ENCODE measurements around the gene PODXL. TPM values are rescaled to one million over a fixed set of nuclear protein-coding genes. Genes with fewer than 3 reads are reported as not detected.

Gene PODXL
- total and polyA plus RNA-seq, 4 donors = 1.2 to 3.6 (median 1.6) TPM

GRCh38 chr7:131494182-131494581 is 62.2 kb downstream of the PODXL start:
- H3K4me1 ChIP-seq (ENCODE audit: control insufficient read depth in 4 of 4, insufficient read depth in 4 of 4, low read length in 3 of 4) = peaks cover 3 to 25% (median 10%) of the 10 kb centered on the region in 4 donors
- 80% methylated on average over 2 of the region's 2 CpGs for WGBS
- no peaks in the 10 kb centered on the region for H3K27me3 ChIP-seq (ENCODE audit: control insufficient read depth in 4 of 4, insufficient read depth in 4 of 4, low read length in 3 of 4)
- no peak for TF ChIP-seq HNF4G (IDR thresholded peaks at IDR 0.05)
- TF ChIP-seq FOXA1 (IDR thresholded peaks at IDR 0.05) = no peak
- TF ChIP-seq RAD21 (IDR thresholded peaks at IDR 0.05) = no peak
- TF ChIP-seq, protein P1, sequence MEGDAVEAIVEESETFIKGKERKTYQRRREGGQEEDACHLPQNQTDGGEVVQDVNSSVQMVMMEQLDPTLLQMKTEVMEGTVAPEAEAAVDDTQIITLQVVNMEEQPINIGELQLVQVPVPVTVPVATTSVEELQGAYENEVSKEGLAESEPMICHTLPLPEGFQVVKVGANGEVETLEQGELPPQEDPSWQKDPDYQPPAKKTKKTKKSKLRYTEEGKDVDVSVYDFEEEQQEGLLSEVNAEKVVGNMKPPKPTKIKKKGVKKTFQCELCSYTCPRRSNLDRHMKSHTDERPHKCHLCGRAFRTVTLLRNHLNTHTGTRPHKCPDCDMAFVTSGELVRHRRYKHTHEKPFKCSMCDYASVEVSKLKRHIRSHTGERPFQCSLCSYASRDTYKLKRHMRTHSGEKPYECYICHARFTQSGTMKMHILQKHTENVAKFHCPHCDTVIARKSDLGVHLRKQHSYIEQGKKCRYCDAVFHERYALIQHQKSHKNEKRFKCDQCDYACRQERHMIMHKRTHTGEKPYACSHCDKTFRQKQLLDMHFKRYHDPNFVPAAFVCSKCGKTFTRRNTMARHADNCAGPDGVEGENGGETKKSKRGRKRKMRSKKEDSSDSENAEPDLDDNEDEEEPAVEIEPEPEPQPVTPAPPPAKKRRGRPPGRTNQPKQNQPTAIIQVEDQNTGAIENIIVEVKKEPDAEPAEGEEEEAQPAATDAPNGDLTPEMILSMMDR (IDR thresholded peaks at IDR 0.05; ENCODE audit: low read depth, low read length, missing input control) = no peak
- TF ChIP-seq GABPA (IDR thresholded peaks at IDR 0.05 in 1 of 2, conservative IDR thresholded peaks at IDR 0.05 in 1 of 2) = no peak
- TF ChIP-seq, protein P2, sequence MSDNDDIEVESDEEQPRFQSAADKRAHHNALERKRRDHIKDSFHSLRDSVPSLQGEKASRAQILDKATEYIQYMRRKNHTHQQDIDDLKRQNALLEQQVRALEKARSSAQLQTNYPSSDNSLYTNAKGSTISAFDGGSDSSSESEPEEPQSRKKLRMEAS (IDR thresholded peaks at IDR 0.05) = no peak
- TF ChIP-seq EGR1 (IDR thresholded peaks at IDR 0.05; ENCODE audit: low read depth in 2 of 2) = no peak
- TF ChIP-seq ZBTB33 (IDR thresholded peaks at IDR 0.05) = no peak
- TF ChIP-seq REST (IDR thresholded peaks at IDR 0.05) = no peak
- TF ChIP-seq, protein P3, sequence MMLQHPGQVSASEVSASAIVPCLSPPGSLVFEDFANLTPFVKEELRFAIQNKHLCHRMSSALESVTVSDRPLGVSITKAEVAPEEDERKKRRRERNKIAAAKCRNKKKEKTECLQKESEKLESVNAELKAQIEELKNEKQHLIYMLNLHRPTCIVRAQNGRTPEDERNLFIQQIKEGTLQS (IDR thresholded peaks at IDR 0.05) = no peak
- TF ChIP-seq NR2F2 (IDR thresholded peaks at IDR 0.05) = no peak
- TF ChIP-seq SP1 (IDR thresholded peaks at IDR 0.05) = no peak
- no peak for TF ChIP-seq RXRA (IDR thresholded peaks at IDR 0.05)
- no peak for TF ChIP-seq JUND (IDR thresholded peaks at IDR 0.05)
- no peak for TF ChIP-seq TAF1 (conservative IDR thresholded peaks at IDR 0.05)
- TF ChIP-seq YY1 (IDR thresholded peaks at IDR 0.05) = no peak
- TF ChIP-seq FOXA2 (IDR thresholded peaks at IDR 0.05) = no peak
- no peak overlapping the region for H3K4me3 ChIP-seq (ENCODE audit: low read depth in 1 of 3, low read length in 3 of 3)
- H3K9me3 ChIP-seq (ENCODE audit: control insufficient read depth in 4 of 4, low read length in 3 of 4) = no peaks in the 10 kb centered on the region
- H3K27ac ChIP-seq (ENCODE audit: low read depth in 1 of 2, low read length in 2 of 2) = no peak overlapping the region
- H3K36me3 ChIP-seq (ENCODE audit: control insufficient read depth in 4 of 4, insufficient read depth in 3 of 4, low read depth in 1 of 4, low read length in 3 of 4) = peaks cover 0 to 4% (median 0%) of the 10 kb centered on the region in 4 donors
- no peak for DNase-seq (ENCODE audit: low spot score)
- H3K9ac ChIP-seq (ENCODE audit: low read depth in 1 of 2, low read length in 2 of 2) = no peak overlapping the region

DNA sequence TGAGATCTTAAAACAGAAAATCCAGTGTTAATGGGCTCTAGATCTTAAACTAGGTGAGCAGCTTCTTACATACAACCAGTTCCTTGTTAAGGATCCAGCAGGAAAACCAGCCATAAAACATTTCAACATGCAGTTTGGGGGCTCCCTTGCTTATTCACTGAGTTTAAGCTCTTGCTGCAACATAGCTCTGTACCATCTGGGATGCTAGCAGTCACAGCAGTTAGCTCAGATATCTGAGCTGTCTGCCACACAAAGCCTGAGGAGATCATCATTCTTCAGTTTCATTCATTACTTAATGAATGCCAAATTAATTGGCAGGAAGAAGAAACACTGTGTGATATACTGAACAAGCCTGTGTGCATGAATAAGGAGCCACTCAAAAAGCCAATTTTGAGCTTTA is 62.8 kb downstream of the PODXL start:
- H3K9ac ChIP-seq (ENCODE audit: low read depth in 1 of 2, low read length in 2 of 2) = no peak overlapping the region
- no peaks in the 10 kb centered on the region for H3K27me3 ChIP-seq (ENCODE audit: control insufficient read depth in 4 of 4, insufficient read depth in 4 of 4, low read length in 3 of 4)
- H3K36me3 ChIP-seq (ENCODE audit: control insufficient read depth in 4 of 4, insufficient read depth in 3 of 4, low read depth in 1 of 4, low read length in 3 of 4) = peaks cover 0 to 4% (median 1%) of the 10 kb centered on the region in 4 donors
- DNase-seq (ENCODE audit: low spot score) = no peak
- no peaks in the 10 kb centered on the region for H3K9me3 ChIP-seq (ENCODE audit: control insufficient read depth in 4 of 4, low read length in 3 of 4)
- H3K4me3 ChIP-seq (ENCODE audit: low read depth in 1 of 3, low read length in 3 of 3) = no peak overlapping the region
- H3K27ac ChIP-seq (ENCODE audit: low read depth in 1 of 2, low read length in 2 of 2) = no peak overlapping the region
- H3K4me1 ChIP-seq (ENCODE audit: control insufficient read depth in 4 of 4, insufficient read depth in 4 of 4, low read length in 3 of 4) = peaks cover under 1 to 23% (median 8%) of the 10 kb centered on the region in 4 donors
- TF ChIP-seq, protein P2 (IDR thresholded peaks at IDR 0.05) = no peak
- TF ChIP-seq ZBTB33 (IDR thresholded peaks at IDR 0.05) (no peak), NR2F2 (IDR thresholded peaks at IDR 0.05) (no peak), GABPA (IDR thresholded peaks at IDR 0.05 in 1 of 2, conservative IDR thresholded peaks at IDR 0.05 in 1 of 2) (no peak), RXRA (IDR thresholded peaks at IDR 0.05) (no peak), SP1 (IDR thresholded peaks at IDR 0.05) (no peak), TAF1 (conservative IDR thresholded peaks at IDR 0.05) (no peak), FOXA1 (IDR thresholded peaks at IDR 0.05) (no peak), HNF4A (conservative IDR thresholded peaks at IDR 0.05) (no peak), HNF4G (IDR thresholded peaks at IDR 0.05) (no peak), EGR1 (IDR thresholded peaks at IDR 0.05; ENCODE audit: low read depth in 2 of 2) (no peak), YY1 (IDR thresholded peaks at IDR 0.05) (no peak), FOXA2 (IDR thresholded peaks at IDR 0.05) (no peak), JUND (IDR thresholded peaks at IDR 0.05) (no peak)
- TF ChIP-seq, protein P1 (IDR thresholded peaks at IDR 0.05; ENCODE audit: low read depth, low read length, missing input control) = no peak
- TF ChIP-seq, protein P3 (IDR thresholded peaks at IDR 0.05) = no peak
